CD14-positive monocyte (primary cell): ENCODE results near the gene OBSCN. TPM values are rescaled to one million over a fixed set of nuclear protein-coding genes. Genes with fewer than 3 reads are reported as not detected.

Experiments used
- DNase-seq, 3 donors: peaks; one replicate each; pipeline ENCODE4 v3.0.0-alpha.2; 2011 to 2022
- H2AFZ ChIP-seq: 2 replicates; pipeline ENCODE4 v1.6.0; 2012; ENCODE audit warnings: mild to moderate bottlenecking, low read depth, low read length, inconsistent platforms; ENCODE audit not compliant: insufficient read depth, poor library complexity, severe bottlenecking
- H3K27ac ChIP-seq, 2 donors: 1 replicate in 1 of 2; 2 replicates in 1 of 2; pipeline ENCODE4 v1.5.1; 2012 to 2013; ENCODE audit warnings: low read length in 2 of 2, control low read depth in 1 of 2, inconsistent platforms in 1 of 2, low read depth in 1 of 2, mild to moderate bottlenecking in 1 of 2
- H3K27me3 ChIP-seq, 2 donors: one replicate each; pipeline versions ENCODE4 v1.6.0 to v1.6.1; 2011 to 2013; ENCODE audit warnings: low read length in 2 of 2; ENCODE audit not compliant: control insufficient read depth in 2 of 2, insufficient read depth in 2 of 2
- H3K36me3 ChIP-seq, 2 donors: replicated peaks in 1 of 2; 1 replicate in 1 of 2; 2 replicates in 1 of 2; pipeline versions ENCODE4 v1.5.1 to v1.6.1; 2012 to 2013; ENCODE audit warnings: low read length in 2 of 2, control low read depth in 1 of 2, inconsistent platforms in 1 of 2, mild to moderate bottlenecking in 1 of 2; ENCODE audit not compliant: insufficient read depth in 2 of 2, control insufficient read depth in 1 of 2
- H3K4me1 ChIP-seq, 2 donors: 1 replicate in 1 of 2; 2 replicates in 1 of 2; pipeline versions ENCODE4 v1.5.1 to v1.6.1; 2012 to 2013; ENCODE audit warnings: low read length in 2 of 2, control low read depth in 1 of 2, inconsistent platforms in 1 of 2, mild to moderate bottlenecking in 1 of 2, moderate library complexity in 1 of 2; ENCODE audit not compliant: insufficient read depth in 2 of 2, control insufficient read depth in 1 of 2
- H3K4me2 ChIP-seq: replicated peaks from 2 replicates; pipeline ENCODE3; 2012; ENCODE audit warnings: low read length, moderate library complexity, mild to moderate bottlenecking; ENCODE audit not compliant: poor library complexity, severe bottlenecking; ENCODE audit errors: extremely low read depth
- H3K4me3 ChIP-seq, 3 experiments: fragments of 200-600 bp in 1 of 3; sonication (generic) in 1 of 3; replicated peaks in 1 of 3; 1 replicate in 2 of 3; 2 replicates in 1 of 3; pipeline ENCODE4 v1.5.1; 2011 to 2013; ENCODE audit warnings: low read length in 3 of 3, mild to moderate bottlenecking in 3 of 3, control low read depth in 2 of 3, low read depth in 2 of 3, inconsistent platforms in 1 of 3, moderate library complexity in 1 of 3
- H3K79me2 ChIP-seq: 2 replicates; pipeline ENCODE4 v1.6.0; 2012; ENCODE audit warnings: mild to moderate bottlenecking, control low read depth, inconsistent platforms, low read length, moderate library complexity; ENCODE audit not compliant: insufficient read depth
- H3K9ac ChIP-seq: 2 replicates; pipeline ENCODE4 v1.6.0; 2017; ENCODE audit warnings: low read length, mild to moderate bottlenecking; ENCODE audit not compliant: insufficient read depth, poor library complexity, severe bottlenecking
- H3K9me3 ChIP-seq, 2 donors: replicated peaks in 1 of 2; 1 replicate in 1 of 2; 2 replicates in 1 of 2; pipeline versions ENCODE4 v1.5.1 to v1.6.1; 2012 to 2013; ENCODE audit warnings: low read length in 2 of 2, control low read depth in 1 of 2; ENCODE audit not compliant: control insufficient read depth in 1 of 2, insufficient read depth in 1 of 2
- H4K20me1 ChIP-seq: 2 replicates; pipeline ENCODE4 v1.6.0; 2012; ENCODE audit warnings: mild to moderate bottlenecking, low read length, control low read depth, moderate library complexity; ENCODE audit not compliant: insufficient read depth
- H3K27ac Mint-ChIP-seq, 7 donors: one replicate each; pipeline ENCODE4 v1.8.0; 2020; ENCODE audit warnings: mild to moderate bottlenecking in 7 of 7, mixed read lengths in 7 of 7, moderate library complexity in 6 of 7, inconsistent platforms in 2 of 7
- H3K27me3 Mint-ChIP-seq, 3 donors: one replicate each; pipeline ENCODE4 v1.8.0; 2021 to 2022; ENCODE audit warnings: low read depth in 3 of 3, mild to moderate bottlenecking in 3 of 3, mixed read lengths in 3 of 3, moderate library complexity in 3 of 3, inconsistent platforms in 1 of 3
- H3K36me3 Mint-ChIP-seq, 2 donors: one replicate each; pipeline ENCODE4 v1.8.0; 2020; ENCODE audit warnings: mixed read lengths in 2 of 2, inconsistent platforms in 1 of 2, mild to moderate bottlenecking in 1 of 2
- H3K4me1 Mint-ChIP-seq: one replicate; pipeline ENCODE4 v1.8.0; 2020; ENCODE audit warnings: mild to moderate bottlenecking, mixed read lengths
- H3K4me3 Mint-ChIP-seq, 2 donors: one replicate each; pipeline ENCODE4 v1.8.0; 2020; ENCODE audit warnings: mild to moderate bottlenecking in 2 of 2, mixed read lengths in 2 of 2, moderate library complexity in 1 of 2
- H3K9me3 Mint-ChIP-seq, 7 donors: one replicate each; pipeline ENCODE4 v1.8.0; 2020 to 2022; ENCODE audit warnings: mixed read lengths in 7 of 7, mild to moderate bottlenecking in 6 of 7, moderate library complexity in 6 of 7, inconsistent platforms in 2 of 7
- WGBS: methylation state at CpG from one replicate; pipeline ENCODE4 v1.1.5; 2013; ENCODE audit warnings: missing lambda C conversion rate; ENCODE audit not compliant: insufficient coverage; 5-methylcytosine and 5-hydroxymethylcytosine counted together
- intact Hi-C, 2 donors: fragments of 100-400 bp; cut with micrococcal nuclease; formaldehyde crosslinking; loops; one replicate each; pipeline versions ENCODE4 v1.15.0 to v1.15.1; 2023
- polyA plus RNA-seq, 3 donors: library from polyadenylated mRNA; depleted of rRNA in 1 of 3; unstranded in 2 of 3; stranded (reverse) in 1 of 3; fragments of 300-500 nt in 2 of 3; fragments of >200 nt in 1 of 3; fragmentation: Illumina TruSeq in 2 of 3; gene quantifications; 1 replicate in 2 of 3; 2 replicates in 1 of 3; pipeline ENCODE4 v1.2.3, GENCODE V29; 2012 to 2021
- TF ChIP-seq, protein P1 (sequence below): fragments of 200-600 bp; IDR thresholded peaks from one replicate; pipeline ENCODE4 v1.8.0; 2022; ENCODE audit warnings: antibody characterized with exemption, mild to moderate bottlenecking

Gene OBSCN
- polyA plus RNA-seq, 3 donors = 0.57 to 1.5 (median 0.76) TPM

GRCh38 chr1:228317891-228318810 is 110.3 kb downstream of the OBSCN start:
- H3K27me3 ChIP-seq = no peaks in the 10 kb centered on the region
- H3K4me2 ChIP-seq = no peak overlapping the region
- TF ChIP-seq, protein P1, sequence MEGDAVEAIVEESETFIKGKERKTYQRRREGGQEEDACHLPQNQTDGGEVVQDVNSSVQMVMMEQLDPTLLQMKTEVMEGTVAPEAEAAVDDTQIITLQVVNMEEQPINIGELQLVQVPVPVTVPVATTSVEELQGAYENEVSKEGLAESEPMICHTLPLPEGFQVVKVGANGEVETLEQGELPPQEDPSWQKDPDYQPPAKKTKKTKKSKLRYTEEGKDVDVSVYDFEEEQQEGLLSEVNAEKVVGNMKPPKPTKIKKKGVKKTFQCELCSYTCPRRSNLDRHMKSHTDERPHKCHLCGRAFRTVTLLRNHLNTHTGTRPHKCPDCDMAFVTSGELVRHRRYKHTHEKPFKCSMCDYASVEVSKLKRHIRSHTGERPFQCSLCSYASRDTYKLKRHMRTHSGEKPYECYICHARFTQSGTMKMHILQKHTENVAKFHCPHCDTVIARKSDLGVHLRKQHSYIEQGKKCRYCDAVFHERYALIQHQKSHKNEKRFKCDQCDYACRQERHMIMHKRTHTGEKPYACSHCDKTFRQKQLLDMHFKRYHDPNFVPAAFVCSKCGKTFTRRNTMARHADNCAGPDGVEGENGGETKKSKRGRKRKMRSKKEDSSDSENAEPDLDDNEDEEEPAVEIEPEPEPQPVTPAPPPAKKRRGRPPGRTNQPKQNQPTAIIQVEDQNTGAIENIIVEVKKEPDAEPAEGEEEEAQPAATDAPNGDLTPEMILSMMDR = no peak
- peaks cover 0 to 1% (median 0%) of the 10 kb centered on the region in 3 donors for H3K27me3 Mint-ChIP-seq
- H3K9me3 ChIP-seq = peaks cover 7 to 30% of the 10 kb centered on the region in 2 donors
- H3K27ac Mint-ChIP-seq = peak overlapping the region in 1 of 7 donors; percentile 1
- WGBS = 94% methylated on average over 13 of the region's 16 CpGs
- H3K36me3 ChIP-seq = no peaks in the 10 kb centered on the region
- DNase-seq = no peak
- no peak overlapping the region for H3K9ac ChIP-seq
- H3K4me3 Mint-ChIP-seq = no peak overlapping the region
- H3K27ac ChIP-seq = no peak overlapping the region
- H4K20me1 ChIP-seq = no peaks in the 10 kb centered on the region
- no peaks in the 10 kb centered on the region for H3K4me1 Mint-ChIP-seq
- no peaks in the 10 kb centered on the region for H3K4me1 ChIP-seq
- H3K9me3 Mint-ChIP-seq = peaks cover under 1 to 16% (median 5%) of the 10 kb centered on the region in 7 donors
- no peak overlapping the region for H2AFZ ChIP-seq
- H3K4me3 ChIP-seq = no peak overlapping the region
- no peaks in the 10 kb centered on the region for H3K79me2 ChIP-seq
- no peaks in the 10 kb centered on the region for H3K36me3 Mint-ChIP-seq
- intact Hi-C loops = no loop called here

DNA sequence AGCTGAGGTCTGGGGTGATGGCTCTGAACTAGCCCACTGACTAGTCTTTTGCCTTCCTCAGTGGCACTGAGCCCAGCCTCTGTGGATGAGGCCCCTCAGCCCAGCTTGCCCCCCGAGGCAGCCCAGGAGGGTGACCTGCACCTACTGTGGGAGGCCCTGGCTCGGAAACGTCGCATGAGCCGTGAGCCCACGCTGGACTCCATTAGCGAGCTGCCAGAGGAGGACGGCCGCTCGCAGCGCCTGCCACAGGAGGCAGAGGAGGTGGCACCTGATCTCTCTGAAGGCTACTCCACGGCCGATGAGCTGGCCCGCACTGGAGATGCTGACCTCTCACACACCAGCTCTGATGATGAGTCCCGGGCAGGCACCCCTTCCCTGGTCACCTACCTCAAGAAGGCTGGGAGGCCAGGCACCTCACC is 111.0 kb downstream of the OBSCN start:
- no peaks in the 10 kb centered on the region for H3K4me1 ChIP-seq
- H3K36me3 ChIP-seq = no peaks in the 10 kb centered on the region
- H4K20me1 ChIP-seq = no peaks in the 10 kb centered on the region
- no peaks in the 10 kb centered on the region for H3K27me3 ChIP-seq
- WGBS = 96% methylated on average over 13 of the region's 15 CpGs
- Mint-ChIP-seq H3K4me1 (no peaks in the 10 kb centered on the region), H3K9me3 (peaks cover 1 to 11% (median 6%) of the 10 kb centered on the region in 7 donors), H3K36me3 (no peaks in the 10 kb centered on the region), H3K27ac (no peak overlapping the region), H3K27me3 (peaks cover 0 to 1% (median 0%) of the 10 kb centered on the region in 3 donors), H3K4me3 (no peak overlapping the region)
- no peak overlapping the region for H3K27ac ChIP-seq
- intact Hi-C loops = no loop called here
- H3K4me2 ChIP-seq = no peak overlapping the region
- H3K9ac ChIP-seq = no peak overlapping the region
- no peaks in the 10 kb centered on the region for H3K79me2 ChIP-seq
- DNase-seq = no peak
- peaks cover under 1 to 23% of the 10 kb centered on the region in 2 donors for H3K9me3 ChIP-seq
- TF ChIP-seq, protein P1 = no peak
- no peak overlapping the region for H2AFZ ChIP-seq
- H3K4me3 ChIP-seq = no peak overlapping the region
